ENCODE measurements around the gene NLE1.
"Not testable (repeated sequence)": the region's sequence is repeated elsewhere in the genome, so short reads cannot be mapped to it uniquely, and the experiment has no call there.

Gene NLE1

GRCh38 chr17:35160354-35161201 is 18.5 kb upstream of the NLE1 start:
- no peaks in the 10 kb centered on the region for H3K27me3 ChIP-seq (ENCODE audit: control insufficient read depth, insufficient read depth, low read length)
- H3K36me3 ChIP-seq (ENCODE audit: control insufficient read depth, insufficient read depth, low read length) = peaks cover 3% of the 10 kb centered on the region
- H3K9ac ChIP-seq (ENCODE audit: low read depth, low read length) = no peak overlapping the region
- no peaks in the 10 kb centered on the region for H3K4me1 ChIP-seq (ENCODE audit: control insufficient read depth, insufficient read depth, low read length)
- H3K9me3 ChIP-seq (ENCODE audit: control insufficient read depth, insufficient read depth, low read length) = no peaks in the 10 kb centered on the region
- no peak overlapping the region for H3K4me3 ChIP-seq (ENCODE audit: low read depth, low read length)

GRCh38 chr17:35159940-35160339 is 17.8 kb upstream of the NLE1 start:
- Histone ChIP-seq H3K9ac (ENCODE audit: low read depth, low read length) (no peak overlapping the region), H3K4me3 (ENCODE audit: low read depth, low read length) (no peak overlapping the region), H3K36me3 (ENCODE audit: control insufficient read depth, insufficient read depth, low read length) (peaks cover 3% of the 10 kb centered on the region), H3K4me1 (ENCODE audit: control insufficient read depth, insufficient read depth, low read length) (no peaks in the 10 kb centered on the region), H3K9me3 (ENCODE audit: control insufficient read depth, insufficient read depth, low read length) (no peaks in the 10 kb centered on the region), H3K27me3 (ENCODE audit: control insufficient read depth, insufficient read depth, low read length) (no peaks in the 10 kb centered on the region)

GRCh38 chr17:35155246-35155645 is 13.1 kb upstream of the NLE1 start:
- H3K36me3 ChIP-seq (ENCODE audit: control insufficient read depth, insufficient read depth, low read length) = no peaks in the 10 kb centered on the region
- H3K9me3 ChIP-seq (ENCODE audit: control insufficient read depth, insufficient read depth, low read length) = no peaks in the 10 kb centered on the region
- H3K4me1 ChIP-seq (ENCODE audit: control insufficient read depth, insufficient read depth, low read length) = no peaks in the 10 kb centered on the region
- no peak overlapping the region for H3K4me3 ChIP-seq (ENCODE audit: low read depth, low read length)
- H3K27me3 ChIP-seq (ENCODE audit: control insufficient read depth, insufficient read depth, low read length) = no peaks in the 10 kb centered on the region
- H3K9ac ChIP-seq (ENCODE audit: low read depth, low read length) = no peak overlapping the region

GRCh38 chr17:35154196-35155165 is 12.4 kb upstream of the NLE1 start:
- H3K4me3 ChIP-seq (ENCODE audit: low read depth, low read length) = no peak overlapping the region
- H3K9me3 ChIP-seq (ENCODE audit: control insufficient read depth, insufficient read depth, low read length) = no peaks in the 10 kb centered on the region
- H3K4me1 ChIP-seq (ENCODE audit: control insufficient read depth, insufficient read depth, low read length) = no peaks in the 10 kb centered on the region
- H3K27me3 ChIP-seq (ENCODE audit: control insufficient read depth, insufficient read depth, low read length) = no peaks in the 10 kb centered on the region
- no peaks in the 10 kb centered on the region for H3K36me3 ChIP-seq (ENCODE audit: control insufficient read depth, insufficient read depth, low read length)
- no peak overlapping the region for H3K9ac ChIP-seq (ENCODE audit: low read depth, low read length)

- no peaks in the 10 kb centered on the region for H3K27me3 ChIP-seq (ENCODE audit: control insufficient read depth, insufficient read depth, low read length)
- H3K4me1 ChIP-seq (ENCODE audit: control insufficient read depth, insufficient read depth, low read length) = no peaks in the 10 kb centered on the region
- no peak overlapping the region for H3K9ac ChIP-seq (ENCODE audit: low read depth, low read length)
- H3K4me3 ChIP-seq (ENCODE audit: low read depth, low read length) = no peak overlapping the region
- H3K36me3 ChIP-seq (ENCODE audit: control insufficient read depth, insufficient read depth, low read length) = no peaks in the 10 kb centered on the region
- H3K9me3 ChIP-seq (ENCODE audit: control insufficient read depth, insufficient read depth, low read length) = no peaks in the 10 kb centered on the region
Measured at GRCh38 chr17:35152421-35153140, 10.5 kb upstream of the NLE1 start.

- not testable (repeated sequence) for H3K9ac ChIP-seq (ENCODE audit: low read depth, low read length); H3K36me3 ChIP-seq (ENCODE audit: control insufficient read depth, insufficient read depth, low read length); H3K4me1 ChIP-seq (ENCODE audit: control insufficient read depth, insufficient read depth, low read length); H3K4me3 ChIP-seq (ENCODE audit: low read depth, low read length); H3K27me3 ChIP-seq (ENCODE audit: control insufficient read depth, insufficient read depth, low read length); H3K9me3 ChIP-seq (ENCODE audit: control insufficient read depth, insufficient read depth, low read length)
Measured at GRCh38 chr17:35151080-35151479, 9.0 kb upstream of the NLE1 start.

GRCh38 chr17:35149941-35150340 is 7.8 kb upstream of the NLE1 start:
- Histone ChIP-seq H3K9ac (ENCODE audit: low read depth, low read length) (no peak overlapping the region), H3K4me3 (ENCODE audit: low read depth, low read length) (no peak overlapping the region), H3K27me3 (ENCODE audit: control insufficient read depth, insufficient read depth, low read length) (no peaks in the 10 kb centered on the region), H3K36me3 (ENCODE audit: control insufficient read depth, insufficient read depth, low read length) (no peaks in the 10 kb centered on the region), H3K4me1 (ENCODE audit: control insufficient read depth, insufficient read depth, low read length) (peaks cover 3% of the 10 kb centered on the region), H3K9me3 (ENCODE audit: control insufficient read depth, insufficient read depth, low read length) (no peaks in the 10 kb centered on the region)

GRCh38 chr17:35148144-35148543 is 6.0 kb upstream of the NLE1 start:
- no peak overlapping the region for H3K4me3 ChIP-seq (ENCODE audit: low read depth, low read length)
- H3K4me1 ChIP-seq (ENCODE audit: control insufficient read depth, insufficient read depth, low read length) = peaks cover 3% of the 10 kb centered on the region
- no peak overlapping the region for H3K9ac ChIP-seq (ENCODE audit: low read depth, low read length)

GRCh38 chr17:35147375-35147905 is 5.3 kb upstream of the NLE1 start, which contains the start of gene UNC45B:
UNC45B (plus strand) TSS chr17:35147817; CDS start chr17:35148264, 447 bp downstream.
- Histone ChIP-seq H3K4me1 (ENCODE audit: control insufficient read depth, insufficient read depth, low read length) (peaks cover 3% of the 10 kb centered on the region), H3K4me3 (ENCODE audit: low read depth, low read length) (no peak within 1 kb of the TSS)

More at GRCh38 chr17:35148144-35148543, 6.0 kb upstream of the NLE1 start:
- no peaks in the 10 kb centered on the region for H3K9me3 ChIP-seq (ENCODE audit: control insufficient read depth, insufficient read depth, low read length)
- no peaks in the 10 kb centered on the region for H3K36me3 ChIP-seq (ENCODE audit: control insufficient read depth, insufficient read depth, low read length)
- no peaks in the 10 kb centered on the region for H3K27me3 ChIP-seq (ENCODE audit: control insufficient read depth, insufficient read depth, low read length)

GRCh38 chr17:35146214-35146833 is 4.2 kb upstream of the NLE1 start:
- no peak overlapping the region for H3K9ac ChIP-seq (ENCODE audit: low read depth, low read length)
- H3K36me3 ChIP-seq (ENCODE audit: control insufficient read depth, insufficient read depth, low read length) = peaks cover 4% of the 10 kb centered on the region
- H3K27me3 ChIP-seq (ENCODE audit: control insufficient read depth, insufficient read depth, low read length) = no peaks in the 10 kb centered on the region
- peaks cover 3% of the 10 kb centered on the region for H3K4me1 ChIP-seq (ENCODE audit: control insufficient read depth, insufficient read depth, low read length)
- H3K9me3 ChIP-seq (ENCODE audit: control insufficient read depth, insufficient read depth, low read length) = no peaks in the 10 kb centered on the region
- H3K4me3 ChIP-seq (ENCODE audit: low read depth, low read length) = no peak overlapping the region

More at GRCh38 chr17:35147375-35147905, 5.3 kb upstream of the NLE1 start, which contains the start of gene UNC45B:
- H3K9ac ChIP-seq (ENCODE audit: low read depth, low read length) = no peak within 1 kb of the TSS
- H3K27me3 ChIP-seq (ENCODE audit: control insufficient read depth, insufficient read depth, low read length) = no peaks in the 10 kb centered on the region
- H3K9me3 ChIP-seq (ENCODE audit: control insufficient read depth, insufficient read depth, low read length) = no peaks in the 10 kb centered on the region
- no peaks in the 10 kb centered on the region for H3K36me3 ChIP-seq (ENCODE audit: control insufficient read depth, insufficient read depth, low read length)

GRCh38 chr17:35144840-35145239 is 2.7 kb upstream of the NLE1 start:
- H3K9ac ChIP-seq (ENCODE audit: low read depth, low read length) = no peak overlapping the region
- H3K36me3 ChIP-seq (ENCODE audit: control insufficient read depth, insufficient read depth, low read length) = peaks cover 4% of the 10 kb centered on the region
- no peak overlapping the region for H3K4me3 ChIP-seq (ENCODE audit: low read depth, low read length)
- H3K27me3 ChIP-seq (ENCODE audit: control insufficient read depth, insufficient read depth, low read length) = no peaks in the 10 kb centered on the region
- peaks cover 3% of the 10 kb centered on the region for H3K4me1 ChIP-seq (ENCODE audit: control insufficient read depth, insufficient read depth, low read length)
- no peaks in the 10 kb centered on the region for H3K9me3 ChIP-seq (ENCODE audit: control insufficient read depth, insufficient read depth, low read length)

Data from iPS-15b (cell line).